Activated T-helper 17 cell treated with anti-CD3 and anti-CD28 coated beads, Interleukin-2, amount 50 U/mL, for 72 hours (primary cell): ENCODE measurements around the gene MAP2. TPM values are rescaled to one million over a fixed set of nuclear protein-coding genes. Genes with fewer than 3 reads are reported as not detected.
A peak's percentile ranks its signal among the peaks of the same experiment; 100 is the strongest.

Experiments used
- ATAC-seq: fragments of 150-1000 bp; cut with Tn5 transposase; replicated peaks from 2 replicates; pipeline ENCODE4 v1.10.0; 2021; ENCODE audit warnings: mild to moderate bottlenecking, moderate library complexity
- H3K27ac Mint-ChIP-seq: one replicate; pipeline ENCODE4 v1.8.0; 2022; ENCODE audit warnings: mixed read lengths
- H3K27me3 Mint-ChIP-seq: one replicate; pipeline ENCODE4 v1.8.0; 2022; ENCODE audit warnings: mixed read lengths
- H3K36me3 Mint-ChIP-seq: one replicate; pipeline ENCODE4 v1.8.0; 2022; ENCODE audit warnings: low read depth, mild to moderate bottlenecking, mixed read lengths
- H3K4me1 Mint-ChIP-seq: one replicate; pipeline ENCODE4 v1.8.0; 2022; ENCODE audit warnings: mixed read lengths
- H3K4me3 Mint-ChIP-seq: one replicate; pipeline ENCODE4 v1.8.0; 2022; ENCODE audit warnings: mild to moderate bottlenecking, mixed read lengths
- H3K9me3 Mint-ChIP-seq: one replicate; pipeline ENCODE4 v1.8.0; 2022; ENCODE audit warnings: mixed read lengths
- total RNA-seq, 2 donors: library from RNA; stranded (reverse); gene quantifications; one replicate each; pipeline ENCODE4 v1.2.3, GENCODE V29; 2022

Gene MAP2
- under 1 TPM; 0.24 to 0.26 TPM for total RNA-seq

- peaks cover 29% of the 10 kb centered on the region for H3K27me3 Mint-ChIP-seq
- no peaks in the 10 kb centered on the region for H3K9me3 Mint-ChIP-seq
- H3K27ac Mint-ChIP-seq: no peak within 1 kb of the TSS
- H3K4me3 Mint-ChIP-seq: peak within 1 kb of the TSS; percentile 77
- peaks cover 12% of the 10 kb centered on the region for H3K4me1 Mint-ChIP-seq
- peak; percentile 92 for ATAC-seq
- no peaks in the 10 kb centered on the region for H3K36me3 Mint-ChIP-seq
Observed at GRCh38 chr2:209423562-209424198, at the start of gene MAP2. Gene MAP2 (plus strand): TSS chr2:209424047. CDS start chr2:209653171, 229,124 bp downstream.

- H3K27me3 Mint-ChIP-seq: no peaks in the 10 kb centered on the region
- H3K4me1 Mint-ChIP-seq: no peaks in the 10 kb centered on the region
- no peak overlapping the region for H3K27ac Mint-ChIP-seq
- H3K36me3 Mint-ChIP-seq: no peaks in the 10 kb centered on the region
- H3K4me3 Mint-ChIP-seq: no peak overlapping the region
- H3K9me3 Mint-ChIP-seq: peaks cover 23% of the 10 kb centered on the region
- no peak for ATAC-seq
Observed at GRCh38 chr2:209376686-209377085, 47.2 kb upstream of the MAP2 start.

- no peak for ATAC-seq
- Mint-ChIP-seq H3K4me3 (no peak overlapping the region), H3K4me1 (no peaks in the 10 kb centered on the region), H3K9me3 (peaks cover 14% of the 10 kb centered on the region), H3K27ac (no peak overlapping the region), H3K27me3 (no peaks in the 10 kb centered on the region), H3K36me3 (no peaks in the 10 kb centered on the region)
Observed at GRCh38 chr2:209380293-209380692, 43.6 kb upstream of the MAP2 start.

GRCh38 chr2:209381091-209381490 lies 42.8 kb upstream of the MAP2 start:
- ATAC-seq: no peak
- Mint-ChIP-seq H3K36me3 (no peaks in the 10 kb centered on the region), H3K27ac (no peak overlapping the region), H3K9me3 (peaks cover 11% of the 10 kb centered on the region), H3K4me3 (no peak overlapping the region), H3K27me3 (no peaks in the 10 kb centered on the region), H3K4me1 (no peaks in the 10 kb centered on the region)

GRCh38 chr2:209382775-209383174 lies 41.1 kb upstream of the MAP2 start:
- H3K4me3 Mint-ChIP-seq: no peak overlapping the region
- H3K36me3 Mint-ChIP-seq: no peaks in the 10 kb centered on the region
- H3K27me3 Mint-ChIP-seq: no peaks in the 10 kb centered on the region
- ATAC-seq: no peak
- peaks cover 7% of the 10 kb centered on the region for H3K9me3 Mint-ChIP-seq
- no peak overlapping the region for H3K27ac Mint-ChIP-seq
- H3K4me1 Mint-ChIP-seq: no peaks in the 10 kb centered on the region

- peaks cover 5% of the 10 kb centered on the region for H3K9me3 Mint-ChIP-seq
- H3K36me3 Mint-ChIP-seq: no peaks in the 10 kb centered on the region
- no peaks in the 10 kb centered on the region for H3K4me1 Mint-ChIP-seq
- no peak overlapping the region for H3K4me3 Mint-ChIP-seq
- H3K27ac Mint-ChIP-seq: no peak overlapping the region
- no peak for ATAC-seq
- no peaks in the 10 kb centered on the region for H3K27me3 Mint-ChIP-seq
Observed at GRCh38 chr2:209383212-209383611, 40.6 kb upstream of the MAP2 start.

- no peaks in the 10 kb centered on the region for H3K4me1 Mint-ChIP-seq
- H3K27me3 Mint-ChIP-seq: no peaks in the 10 kb centered on the region
- H3K36me3 Mint-ChIP-seq: no peaks in the 10 kb centered on the region
- no peak for ATAC-seq
- H3K9me3 Mint-ChIP-seq: peaks cover 5% of the 10 kb centered on the region
- no peak overlapping the region for H3K27ac Mint-ChIP-seq
- no peak overlapping the region for H3K4me3 Mint-ChIP-seq
Observed at GRCh38 chr2:209387389-209387788, 36.5 kb upstream of the MAP2 start.

- H3K4me3 Mint-ChIP-seq: no peak overlapping the region
- no peak overlapping the region for H3K27ac Mint-ChIP-seq
- H3K4me1 Mint-ChIP-seq: no peaks in the 10 kb centered on the region
- peaks cover 5% of the 10 kb centered on the region for H3K9me3 Mint-ChIP-seq
- H3K36me3 Mint-ChIP-seq: no peaks in the 10 kb centered on the region
- H3K27me3 Mint-ChIP-seq: no peaks in the 10 kb centered on the region
- ATAC-seq: no peak
Observed at GRCh38 chr2:209388446-209389037, 35.3 kb upstream of the MAP2 start.

GRCh38 chr2:209389171-209389618 lies 34.7 kb upstream of the MAP2 start:
- Mint-ChIP-seq H3K36me3 (no peaks in the 10 kb centered on the region), H3K27ac (no peak overlapping the region), H3K9me3 (peaks cover 5% of the 10 kb centered on the region), H3K4me1 (no peaks in the 10 kb centered on the region), H3K4me3 (no peak overlapping the region), H3K27me3 (peaks cover 3% of the 10 kb centered on the region)
- no peak for ATAC-seq

- Mint-ChIP-seq H3K27ac (no peak overlapping the region), H3K4me1 (no peaks in the 10 kb centered on the region), H3K27me3 (peaks cover 7% of the 10 kb centered on the region), H3K9me3 (peaks cover 3% of the 10 kb centered on the region), H3K4me3 (no peak overlapping the region), H3K36me3 (no peaks in the 10 kb centered on the region)
- no peak for ATAC-seq
Observed at GRCh38 chr2:209390839-209391238, 33.0 kb upstream of the MAP2 start.

- H3K9me3 Mint-ChIP-seq: no peaks in the 10 kb centered on the region
- H3K4me3 Mint-ChIP-seq: no peak overlapping the region
- no peaks in the 10 kb centered on the region for H3K4me1 Mint-ChIP-seq
- H3K27me3 Mint-ChIP-seq: peaks cover 7% of the 10 kb centered on the region
- ATAC-seq: no peak
- H3K27ac Mint-ChIP-seq: no peak overlapping the region
- H3K36me3 Mint-ChIP-seq: no peaks in the 10 kb centered on the region
Observed at GRCh38 chr2:209391776-209392401, 32.0 kb upstream of the MAP2 start.

- no peaks in the 10 kb centered on the region for H3K36me3 Mint-ChIP-seq
- no peak overlapping the region for H3K27ac Mint-ChIP-seq
- H3K4me3 Mint-ChIP-seq: no peak overlapping the region
- ATAC-seq: no peak
- H3K4me1 Mint-ChIP-seq: no peaks in the 10 kb centered on the region
- H3K9me3 Mint-ChIP-seq: no peaks in the 10 kb centered on the region
- peaks cover 7% of the 10 kb centered on the region for H3K27me3 Mint-ChIP-seq
Observed at GRCh38 chr2:209395229-209395628, 28.6 kb upstream of the MAP2 start.

- no peak for ATAC-seq
- H3K4me3 Mint-ChIP-seq: no peak overlapping the region
- H3K27ac Mint-ChIP-seq: no peak overlapping the region
- H3K9me3 Mint-ChIP-seq: no peaks in the 10 kb centered on the region
- H3K27me3 Mint-ChIP-seq: peaks cover 7% of the 10 kb centered on the region
- H3K36me3 Mint-ChIP-seq: no peaks in the 10 kb centered on the region
- H3K4me1 Mint-ChIP-seq: no peaks in the 10 kb centered on the region
Observed at GRCh38 chr2:209395652-209396051, 28.2 kb upstream of the MAP2 start.

- Mint-ChIP-seq H3K27ac (no peak overlapping the region), H3K4me3 (no peak overlapping the region), H3K27me3 (peaks cover 8% of the 10 kb centered on the region), H3K36me3 (no peaks in the 10 kb centered on the region), H3K9me3 (no peaks in the 10 kb centered on the region), H3K4me1 (no peaks in the 10 kb centered on the region)
- no peak for ATAC-seq
Observed at GRCh38 chr2:209398463-209398862, 25.4 kb upstream of the MAP2 start.

GRCh38 chr2:209401788-209402187 lies 22.1 kb upstream of the MAP2 start:
- no peak for ATAC-seq
- Mint-ChIP-seq H3K4me3 (no peak overlapping the region), H3K27ac (no peak overlapping the region), H3K27me3 (peaks cover 5% of the 10 kb centered on the region), H3K9me3 (peaks cover 3% of the 10 kb centered on the region), H3K4me1 (no peaks in the 10 kb centered on the region), H3K36me3 (no peaks in the 10 kb centered on the region)
